SK-N-MC (cell line): ENCODE results near the gene TRAPPC2L.

ENCODE experiments used
- EZH2 ChIP-seq: fragments of 200-600 bp; sonication (generic); IDR thresholded peaks from one replicate; pipeline ENCODE4 v1.6.1; 2017; ENCODE audit warnings: antibody characterized with exemption
- FOXP2 ChIP-seq: optimal IDR thresholded peaks from 2 replicates; pipeline ENCODE3; 2011; ENCODE audit warnings: mild to moderate bottlenecking, moderate library complexity; ENCODE audit not compliant: insufficient read depth; ENCODE audit errors: extremely low read length, control extremely low read depth
- POLR2AphosphoS5 ChIP-seq: IDR thresholded peaks from 2 replicates; pipeline ENCODE4 v1.6.1; 2012; ENCODE audit warnings: mild to moderate bottlenecking, low read depth, low read length, borderline replicate concordance

GRCh38 chr16:88871349-88871702, 14.4 kb downstream of the TRAPPC2L start:
- TF ChIP-seq EZH2 (no peak), POLR2AphosphoS5 (no peak), FOXP2 (no peak)
